PFSK-1 (cell line): ENCODE results near the gene CCSER2.

Source experiments
- FOXP2 ChIP-seq: optimal IDR thresholded peaks from 2 replicates; pipeline ENCODE3; 2011; ENCODE audit warnings: borderline replicate concordance, control low read depth, inconsistent platforms; ENCODE audit not compliant: insufficient read depth; ENCODE audit errors: extremely low read length, extremely low read depth
- POLR2AphosphoS5 ChIP-seq: IDR thresholded peaks from 2 replicates; pipeline ENCODE4 v1.6.1; 2012; ENCODE audit warnings: low read depth, mild to moderate bottlenecking, control low read depth, low read length, moderate library complexity
- REST ChIP-seq, 2 experiments: IDR thresholded peaks; 2 replicates each; pipeline versions ENCODE4 v1.6.1 to v1.8.0; 2011 to 2012; ENCODE audit warnings: low read depth in 2 of 2, low read length in 2 of 2, control low read depth in 1 of 2, inconsistent platforms in 1 of 2, mild to moderate bottlenecking in 1 of 2, moderate library complexity in 1 of 2; ENCODE audit not compliant: insufficient read depth in 1 of 2
- SIN3A ChIP-seq: IDR thresholded peaks from 2 replicates; pipeline ENCODE4 v1.6.1; 2012; ENCODE audit warnings: mild to moderate bottlenecking, low read length, moderate library complexity, borderline replicate concordance; ENCODE audit not compliant: insufficient read depth
- TAF1 ChIP-seq: IDR thresholded peaks from 2 replicates; pipeline ENCODE4 v1.6.1; 2012; ENCODE audit warnings: low read length, control low read depth, borderline replicate concordance; ENCODE audit not compliant: insufficient read depth

Gene CCSER2

GRCh38 chr10:84477398-84478128 is 149.2 kb downstream of the CCSER2 start:
- TF ChIP-seq FOXP2: no peak
- TF ChIP-seq REST (IDR thresholded peaks at IDR 0.05; ENCODE audit: insufficient read depth in 1 of 2, low read depth in 2 of 2, low read length in 2 of 2): no peak
- TF ChIP-seq SIN3A: no peak
- no peak for TF ChIP-seq TAF1
- TF ChIP-seq POLR2AphosphoS5: no peak

GRCh38 chr10:84478151-84478550 is 149.8 kb downstream of the CCSER2 start:
- no peak for TF ChIP-seq FOXP2
- no peak for TF ChIP-seq REST (IDR thresholded peaks at IDR 0.05; ENCODE audit: insufficient read depth in 1 of 2, low read depth in 2 of 2, low read length in 2 of 2)
- no peak for TF ChIP-seq SIN3A
- no peak for TF ChIP-seq TAF1
- TF ChIP-seq POLR2AphosphoS5: no peak

GRCh38 chr10:84478679-84479078 is 150.3 kb downstream of the CCSER2 start:
- no peak for TF ChIP-seq TAF1

GRCh38 chr10:84484541-84484940 is 156.2 kb downstream of the CCSER2 start:
- TF ChIP-seq POLR2AphosphoS5: no peak
- no peak for TF ChIP-seq REST (IDR thresholded peaks at IDR 0.05; ENCODE audit: insufficient read depth in 1 of 2, low read depth in 2 of 2, low read length in 2 of 2)
- TF ChIP-seq TAF1: no peak
- no peak for TF ChIP-seq SIN3A
- TF ChIP-seq FOXP2: no peak

- no peak for TF ChIP-seq SIN3A
- no peak for TF ChIP-seq POLR2AphosphoS5
- no peak for TF ChIP-seq FOXP2
- no peak for TF ChIP-seq TAF1
- no peak for TF ChIP-seq REST (IDR thresholded peaks at IDR 0.05; ENCODE audit: insufficient read depth in 1 of 2, low read depth in 2 of 2, low read length in 2 of 2)
Observed at GRCh38 chr10:84493361-84493760, 165.0 kb downstream of the CCSER2 start.
